Endothelial cell of umbilical vein (primary cell): ENCODE results near the gene AVPR2. TPM values are rescaled to one million over a fixed set of nuclear protein-coding genes. Genes with fewer than 3 reads are reported as not detected.

Experiments used
- BruUV-seq: library from RNA; stranded (reverse); fragments of 400-500 nt; replicated peaks from 2 replicates; lab custom pipeline; 2021; lab: Mats Ljungman, UMichigan
- CTCF ChIA-PET: fragments of 300-600, 350-600 bp; sonication (Branson Sonifier 250); formaldehyde crosslinking; loops from one replicate; lab custom pipeline; 2021; ENCODE audit warnings: antibody characterized with exemption, inconsistent platforms; lab: Charles Lee
- POLR2A ChIA-PET: fragments of 300-600, 350-600 bp; sonication (Branson Sonifier 250); formaldehyde crosslinking; loops from one replicate; lab custom pipeline; 2021; ENCODE audit warnings: antibody characterized with exemption, inconsistent platforms; lab: Charles Lee
- DNase-seq: peaks from one replicate; pipeline ENCODE4 v3.0.0-alpha.2; 2011; ENCODE audit warnings: low read depth, low spot score
- FAIRE-seq: peaks from 2 replicates; lab custom pipeline; 2011; peaks lifted over from hg19 to GRCh38; lab: Jason Lieb, UNC
- H2AFZ ChIP-seq: 2 replicates; pipeline ENCODE4 v1.6.0; 2012; ENCODE audit warnings: low read depth, low read length, control low read depth, inconsistent platforms
- H3K27ac ChIP-seq: 2 replicates; pipeline ENCODE4 v1.5.1; 2011; ENCODE audit warnings: low read depth, mild to moderate bottlenecking, control low read depth, low read length, moderate library complexity; ENCODE audit not compliant: insufficient read depth
- H3K27me3 ChIP-seq, 2 experiments: 2 replicates each; pipeline versions ENCODE4 v1.6.0 to v1.6.1; 2011; ENCODE audit warnings: low read length in 2 of 2, mixed read lengths in 1 of 2; ENCODE audit not compliant: control insufficient read depth in 2 of 2, insufficient read depth in 2 of 2
- H3K36me3 ChIP-seq, 2 experiments: 2 replicates in 1 of 2; 3 replicates in 1 of 2; pipeline ENCODE4 v1.5.1; 2011; ENCODE audit warnings: low read length in 2 of 2, mild to moderate bottlenecking in 1 of 2, moderate library complexity in 1 of 2; ENCODE audit not compliant: control insufficient read depth in 2 of 2, insufficient read depth in 2 of 2; ENCODE audit errors: extremely low read depth in 1 of 2
- H3K4me1 ChIP-seq: 3 replicates; pipeline ENCODE4 v1.5.1; 2011; ENCODE audit warnings: mild to moderate bottlenecking, low read length; ENCODE audit not compliant: control insufficient read depth, insufficient read depth; ENCODE audit errors: extremely low read depth
- H3K4me2 ChIP-seq: 2 replicates; pipeline ENCODE4 v1.6.1; 2011; ENCODE audit warnings: low read length, control low read depth, mixed read lengths; ENCODE audit not compliant: insufficient read depth
- H3K4me3 ChIP-seq, 3 experiments: fragments of 200-600 bp in 1 of 3; sonication (generic), shearing (Covaris generic) in 1 of 3; replicated peaks in 1 of 3; 2 replicates each; pipeline ENCODE4 v1.5.1; 2011 to 2016; ENCODE audit warnings: control low read depth in 3 of 3, low read length in 3 of 3, mild to moderate bottlenecking in 2 of 3, inconsistent platforms in 1 of 3, low read depth in 1 of 3, moderate library complexity in 1 of 3; ENCODE audit not compliant: insufficient read depth in 1 of 3
- H3K79me2 ChIP-seq: 2 replicates; pipeline ENCODE4 v1.6.0; 2012; ENCODE audit warnings: low read length, inconsistent platforms; ENCODE audit not compliant: control insufficient read depth, insufficient read depth
- H3K9ac ChIP-seq: replicated peaks from 2 replicates; pipeline ENCODE3; 2011; ENCODE audit warnings: low read length, control low read depth; ENCODE audit not compliant: insufficient read depth; ENCODE audit errors: extremely low read depth
- H3K9me1 ChIP-seq: replicated peaks from 3 replicates; pipeline ENCODE4 v1.6.0; 2011; ENCODE audit warnings: mild to moderate bottlenecking, low read length; ENCODE audit not compliant: control insufficient read depth, insufficient read depth; ENCODE audit errors: extremely low read depth
- H3K9me3 ChIP-seq: replicated peaks from 2 replicates; pipeline ENCODE4 v1.5.1; 2012; ENCODE audit warnings: low read length, inconsistent platforms; ENCODE audit not compliant: control insufficient read depth, insufficient read depth
- H4K20me1 ChIP-seq: replicated peaks from 2 replicates; pipeline ENCODE3; 2011; ENCODE audit warnings: mild to moderate bottlenecking, low read length; ENCODE audit not compliant: control insufficient read depth, insufficient read depth; ENCODE audit errors: extremely low read depth
- CTCF ChIP-seq, 2 donors: IDR thresholded peaks; 1 replicate in 1 of 2; 2 replicates in 1 of 2; pipeline ENCODE4 v1.5.1; 2011; ENCODE audit warnings: low read length in 2 of 2, mild to moderate bottlenecking in 2 of 2, moderate library complexity in 2 of 2, control low read depth in 1 of 2, inconsistent platforms in 1 of 2, low read depth in 1 of 2; ENCODE audit not compliant: insufficient read depth in 1 of 2; ENCODE audit errors: extremely low read depth in 1 of 2
- EZH2 ChIP-seq: IDR thresholded peaks from 2 replicates; pipeline ENCODE4 v1.6.1; 2012; ENCODE audit warnings: borderline replicate concordance, low read depth, mild to moderate bottlenecking, moderate library complexity, low read length, inconsistent platforms; ENCODE audit not compliant: severe bottlenecking
- FOS ChIP-seq: IDR thresholded peaks from 2 replicates; pipeline ENCODE4 v1.6.1; 2011; ENCODE audit warnings: mild to moderate bottlenecking, low read length, moderate library complexity, borderline replicate concordance; ENCODE audit not compliant: insufficient read depth
- GATA2 ChIP-seq: IDR thresholded peaks from 2 replicates; pipeline ENCODE4 v1.7.0; 2011; ENCODE audit warnings: low read depth, mild to moderate bottlenecking, moderate library complexity, mixed read lengths, low read length; ENCODE audit not compliant: insufficient read length, insufficient read depth
- JUN ChIP-seq: IDR thresholded peaks from 2 replicates; pipeline ENCODE4 v1.6.1; 2011; ENCODE audit warnings: borderline replicate concordance, low read depth; ENCODE audit not compliant: insufficient read length, insufficient read depth
- MAX ChIP-seq: IDR thresholded peaks from 2 replicates; pipeline ENCODE4 v1.6.1; 2011; ENCODE audit not compliant: insufficient read depth, insufficient read length
- MYC ChIP-seq: IDR thresholded peaks from one replicate; pipeline ENCODE4 v1.6.1; 2011; ENCODE audit warnings: mild to moderate bottlenecking, low read depth, low read length
- POLR2A ChIP-seq: IDR thresholded peaks from 2 replicates; pipeline ENCODE4 v1.6.1; 2012; ENCODE audit warnings: low read depth, mild to moderate bottlenecking, control low read depth, low read length
- POLR2AphosphoS5 ChIP-seq: IDR thresholded peaks from 2 replicates; pipeline ENCODE4 v1.6.1; 2012; ENCODE audit warnings: low read depth, mild to moderate bottlenecking, control low read depth, low read length, moderate library complexity; ENCODE audit not compliant: insufficient read depth
- dilution Hi-C: fragments of 300-500 bp; cut with MboI; formaldehyde crosslinking; loops from one replicate; pipeline ENCODE4 v1.15.0; 2019; ENCODE audit warnings: low sequenced_read_pairs; ENCODE audit not compliant: extremely low pct_ligation_motif_present
- intact Hi-C: fragments of 100-400 bp; cut with micrococcal nuclease; formaldehyde crosslinking; loops from one replicate; pipeline ENCODE4 v1.10.0; 2022
- polyA plus RNA-seq, 4 experiments: library from polyadenylated mRNA; depleted of rRNA in 3 of 4; stranded (reverse) in 3 of 4; unstranded in 1 of 4; fragments of >200 nt; gene quantifications; 2 replicates each; pipeline versions ENCODE4 v1.2.1 to v1.2.3, GENCODE V29; 2011 to 2012; ENCODE audit warnings: missing spikeins in 1 of 4
- total RNA-seq: library from RNA; stranded (reverse); gene quantifications from 2 replicates; pipeline ENCODE4 v1.2.3, GENCODE V29; 2021

Gene AVPR2
- total and polyA plus RNA-seq, 2 donors (not counting 3 experiments of a cell fraction or from before 2014, with no cell fraction given) = not detected

- no peaks in the 10 kb centered on the region for H3K9me3 ChIP-seq
- no peak overlapping the region for H2AFZ ChIP-seq
- POLR2A ChIA-PET = no interaction called here
- CTCF ChIA-PET = no interaction called here
- dilution Hi-C loops = no loop called here
- TSS peak; percentile 13 for BruUV-seq
- no peak for TF ChIP-seq JUN
- no peak for TF ChIP-seq MYC
- no peak for TF ChIP-seq GATA2
- TF ChIP-seq CTCF (IDR thresholded peaks at IDR 0.05; ENCODE audit: extremely low read depth in 1 of 2, insufficient read depth in 1 of 2, low read depth in 1 of 2, low read length in 2 of 2) = no peak
- TF ChIP-seq POLR2A = no peak
- no peak for TF ChIP-seq MAX
- no peak for TF ChIP-seq POLR2AphosphoS5
- TF ChIP-seq FOS = no peak
- no peak for TF ChIP-seq EZH2
- DNase-seq = no peak
- no peaks in the 10 kb centered on the region for H4K20me1 ChIP-seq
- no peaks in the 10 kb centered on the region for H3K27me3 ChIP-seq
- H3K9me1 ChIP-seq = no peaks in the 10 kb centered on the region
- peaks cover 21 to 70% of the 10 kb centered on the region in 2 experiments for H3K36me3 ChIP-seq
- H3K4me2 ChIP-seq = no peak overlapping the region
- H3K9ac ChIP-seq = no peak overlapping the region
- H3K27ac ChIP-seq = no peak overlapping the region
- intact Hi-C loops = no loop called here
- no peak overlapping the region for H3K4me3 ChIP-seq
- peaks cover 9% of the 10 kb centered on the region for H3K79me2 ChIP-seq
- peaks cover 11% of the 10 kb centered on the region for H3K4me1 ChIP-seq
- FAIRE-seq = no peak
Observed at GRCh38 chrX:153954558-153955227, 50.2 kb downstream of the AVPR2 start.
